NCI-H748 (cell line): ENCODE measurements around the gene TNNC2.

ENCODE experiments used
- DNase-seq: peaks from one replicate; lab custom pipeline; 2025; ENCODE audit not compliant: unreplicated experiment; lab: John Stamatoyannopoulos, UW

TNNC2 gene

GRCh38 chr20:45848969-45849582 is 22.0 kb upstream of the TNNC2 start:
- DNase-seq, result no peak

GRCh38 chr20:45848421-45848820 is 21.3 kb upstream of the TNNC2 start:
- DNase-seq, result no peak

DNA sequence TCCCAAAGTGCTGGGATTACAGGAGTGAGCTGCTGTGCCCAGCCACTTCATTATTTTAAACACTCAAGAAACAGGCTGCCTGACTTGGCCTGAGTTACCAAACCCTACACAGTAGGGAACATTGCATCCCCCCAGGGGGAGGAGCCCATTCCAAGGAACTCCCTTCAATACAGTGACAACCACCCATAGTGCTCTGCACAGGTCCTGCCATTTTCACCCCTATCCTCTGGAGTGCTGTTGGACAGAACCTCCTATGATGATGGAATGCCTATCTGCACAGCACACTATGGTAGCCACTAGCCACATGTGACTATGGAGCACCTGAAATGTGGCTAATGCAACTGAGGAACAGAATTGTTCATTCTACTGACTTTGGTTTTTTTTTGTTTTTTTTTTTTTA is 18.3 kb upstream of the TNNC2 start:
- no peak for DNase-seq

GRCh38 chr20:45843506-45843905 is 16.4 kb upstream of the TNNC2 start:
- DNase-seq, result no peak

DNA sequence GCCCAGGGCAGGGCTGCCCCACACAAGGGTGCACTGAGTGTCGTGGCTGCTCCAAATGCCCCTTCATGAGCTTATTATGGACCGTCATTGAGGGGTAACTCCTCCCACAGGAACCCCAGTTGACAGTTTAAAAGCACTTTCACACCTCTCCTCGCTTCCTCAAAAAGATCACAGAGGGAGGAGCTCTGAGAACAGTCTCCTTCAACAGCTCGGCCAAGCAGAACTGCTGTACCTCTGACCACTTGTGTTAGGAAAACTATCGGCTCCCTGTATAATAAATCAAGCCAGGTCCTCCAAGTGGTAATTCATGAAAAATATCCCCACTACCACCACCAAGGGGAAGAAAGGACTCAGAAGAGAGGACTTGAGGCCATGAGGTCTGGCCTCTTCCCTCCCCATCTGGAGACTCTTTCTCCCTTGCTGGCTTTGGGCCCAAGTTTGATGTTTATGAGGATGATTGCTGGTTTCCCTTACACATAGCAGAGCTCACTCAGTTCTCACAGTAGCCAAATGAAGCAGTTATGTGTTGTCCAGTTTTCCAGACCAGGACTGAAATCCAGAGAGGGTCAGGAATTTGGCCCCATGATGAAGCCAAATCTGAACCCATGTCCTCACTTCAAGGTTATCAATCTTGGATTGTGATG is 15.2 kb upstream of the TNNC2 start:
- no peak for DNase-seq

- no peak for DNase-seq
Observed at GRCh38 chr20:45841407-45842129, 14.5 kb upstream of the TNNC2 start.

DNA sequence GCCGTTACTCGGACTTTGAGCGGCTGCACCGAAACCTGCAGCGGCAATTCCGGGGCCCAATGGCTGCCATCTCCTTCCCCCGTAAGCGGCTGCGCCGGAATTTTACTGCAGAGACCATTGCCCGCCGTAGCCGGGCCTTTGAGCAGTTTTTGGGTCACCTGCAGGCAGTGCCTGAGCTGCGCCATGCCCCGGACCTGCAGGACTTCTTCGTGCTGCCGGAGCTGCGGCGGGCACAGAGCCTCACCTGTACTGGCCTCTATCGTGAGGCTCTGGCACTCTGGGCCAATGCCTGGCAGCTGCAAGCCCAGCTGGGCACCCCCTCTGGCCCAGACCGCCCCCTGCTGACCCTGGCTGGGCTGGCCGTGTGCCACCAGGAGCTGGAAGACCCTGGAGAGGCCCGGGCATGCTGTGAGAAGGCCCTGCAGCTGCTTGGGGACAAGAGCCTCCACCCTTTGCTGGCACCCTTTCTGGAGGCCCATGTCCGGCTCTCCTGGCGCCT is 13.6 kb upstream of the TNNC2 start:
- no peak for DNase-seq

DNA sequence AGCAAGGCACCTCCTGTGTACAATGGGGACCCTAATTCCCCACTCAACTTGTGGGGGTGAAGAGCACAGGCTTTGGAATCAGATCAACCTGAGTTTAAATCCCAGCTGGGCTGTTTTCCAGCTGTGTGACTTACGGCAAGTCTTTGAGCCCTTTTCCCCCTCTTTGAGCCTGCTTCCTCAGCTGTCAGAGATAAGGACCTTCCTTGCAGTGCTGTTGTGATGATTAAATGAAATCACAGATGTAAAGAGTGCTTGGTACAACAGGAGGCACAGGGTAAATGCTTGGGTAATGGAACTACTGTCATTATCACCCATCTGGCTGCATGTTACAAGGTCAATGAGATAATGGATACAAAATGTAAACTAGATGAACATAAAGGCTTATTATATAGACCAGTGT is 9.7 kb upstream of the TNNC2 start:
- peak; percentile 5 for DNase-seq

DNA sequence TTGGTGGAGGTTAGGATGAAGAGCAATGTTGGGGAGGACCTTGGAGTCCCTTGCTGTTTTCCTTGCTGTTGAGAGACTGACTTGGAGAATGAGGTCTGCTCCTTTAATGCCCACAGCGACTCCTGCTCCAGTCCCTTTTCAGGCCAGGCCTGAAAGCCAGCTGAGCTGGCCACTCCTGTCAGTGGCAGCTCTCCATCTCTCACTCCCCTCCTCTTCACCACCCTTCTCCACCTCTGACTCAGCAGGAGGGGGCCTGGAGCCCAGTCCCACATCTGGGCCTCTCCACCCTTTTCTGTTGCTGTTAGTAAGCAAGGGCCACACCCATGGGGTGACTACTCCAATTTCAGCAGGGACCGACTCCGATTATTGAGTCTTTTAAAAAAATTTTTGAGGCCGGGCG is 8.7 kb upstream of the TNNC2 start:
- DNase-seq, result no peak

- no peak for DNase-seq
Observed at GRCh38 chr20:45835329-45835765, 8.2 kb upstream of the TNNC2 start.

GRCh38 chr20:45834797-45835161 is 7.7 kb upstream of the TNNC2 start:
- DNase-seq, result no peak

DNA sequence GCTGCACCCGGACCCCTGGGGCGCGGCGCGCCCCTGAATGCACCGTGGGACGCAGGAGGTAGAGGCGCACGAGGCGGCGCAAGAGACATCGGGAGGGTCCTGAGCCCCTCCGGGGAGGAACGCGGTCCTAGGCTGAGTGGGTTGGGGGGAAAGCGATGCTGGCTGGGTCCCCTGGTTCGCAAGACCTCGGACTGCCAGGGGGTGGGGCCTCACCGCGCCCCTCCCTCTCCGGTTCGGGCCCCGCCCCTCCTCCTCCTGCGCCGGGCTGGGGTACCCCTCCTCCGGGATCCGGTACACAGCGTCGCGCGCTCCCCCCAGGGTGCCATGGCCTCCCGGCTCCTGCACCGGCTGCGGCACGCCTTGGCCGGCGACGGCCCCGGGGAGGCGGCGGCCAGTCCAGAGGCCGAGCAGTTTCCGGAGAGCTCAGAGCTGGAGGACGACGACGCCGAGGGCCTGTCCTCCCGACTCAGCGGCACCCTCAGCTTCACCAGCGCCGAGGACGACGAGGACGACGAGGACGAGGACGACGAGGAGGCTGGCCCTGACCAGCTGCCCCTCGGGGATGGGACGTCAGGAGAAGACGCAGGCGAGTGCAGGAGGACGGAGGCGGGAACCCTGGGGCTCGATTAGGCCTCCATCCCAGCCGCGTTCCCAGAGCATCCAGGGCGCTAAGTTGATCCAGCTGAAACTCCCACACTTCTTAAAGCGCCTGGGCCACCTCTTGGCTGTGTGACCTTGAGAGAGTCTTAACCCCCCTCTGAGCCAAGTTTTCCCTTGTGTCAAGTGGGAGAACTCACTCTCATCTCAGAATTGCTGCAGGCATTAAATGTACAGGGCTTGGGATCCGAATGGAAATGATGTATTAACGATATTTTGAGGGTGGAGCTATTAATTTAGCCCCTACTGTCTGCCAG is 7.0 kb upstream of the TNNC2 start:
- DNase-seq, result peak; percentile 55

- DNase-seq, result peak; percentile 58
Observed at GRCh38 chr20:45833030-45833882, 6.1 kb upstream of the TNNC2 start, which contains the start of gene SNX21. SNX21 (plus strand) TSS chr20:45833799; CDS start chr20:45833920, 121 bp downstream.

- no peak for DNase-seq
Observed at GRCh38 chr20:45832619-45833018, 5.5 kb upstream of the TNNC2 start.

- DNase-seq, result peak; percentile 12
Observed at GRCh38 chr20:45829673-45830106, 2.6 kb upstream of the TNNC2 start.

DNA sequence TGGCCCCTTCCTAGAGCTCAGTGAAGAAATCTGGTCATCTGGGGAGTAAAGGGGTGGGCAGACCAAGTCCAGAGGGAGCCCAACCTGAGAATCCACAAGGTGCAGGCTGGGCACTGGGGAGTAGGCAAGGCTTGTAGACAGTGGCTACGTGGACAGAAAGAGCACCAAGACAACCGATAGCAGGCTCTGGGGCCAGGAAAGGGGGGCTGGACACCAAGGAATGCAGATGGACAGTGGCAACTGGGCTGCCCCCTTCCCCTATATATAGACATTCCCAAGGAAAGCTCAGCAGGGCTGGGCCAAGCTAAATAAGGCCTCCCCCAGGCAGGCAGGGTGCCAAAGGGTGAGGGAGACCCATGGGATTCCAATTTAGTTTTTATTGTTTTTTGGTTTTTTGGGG is 1.5 kb upstream of the TNNC2 start:
- DNase-seq, result no peak

GRCh38 chr20:45827712-45828111 is 600 bp upstream of the TNNC2 start:
- DNase-seq, result no peak

- no peak for DNase-seq
Observed at GRCh38 chr20:45826381-45827019, 612 bp downstream of the TNNC2 start.

DNA sequence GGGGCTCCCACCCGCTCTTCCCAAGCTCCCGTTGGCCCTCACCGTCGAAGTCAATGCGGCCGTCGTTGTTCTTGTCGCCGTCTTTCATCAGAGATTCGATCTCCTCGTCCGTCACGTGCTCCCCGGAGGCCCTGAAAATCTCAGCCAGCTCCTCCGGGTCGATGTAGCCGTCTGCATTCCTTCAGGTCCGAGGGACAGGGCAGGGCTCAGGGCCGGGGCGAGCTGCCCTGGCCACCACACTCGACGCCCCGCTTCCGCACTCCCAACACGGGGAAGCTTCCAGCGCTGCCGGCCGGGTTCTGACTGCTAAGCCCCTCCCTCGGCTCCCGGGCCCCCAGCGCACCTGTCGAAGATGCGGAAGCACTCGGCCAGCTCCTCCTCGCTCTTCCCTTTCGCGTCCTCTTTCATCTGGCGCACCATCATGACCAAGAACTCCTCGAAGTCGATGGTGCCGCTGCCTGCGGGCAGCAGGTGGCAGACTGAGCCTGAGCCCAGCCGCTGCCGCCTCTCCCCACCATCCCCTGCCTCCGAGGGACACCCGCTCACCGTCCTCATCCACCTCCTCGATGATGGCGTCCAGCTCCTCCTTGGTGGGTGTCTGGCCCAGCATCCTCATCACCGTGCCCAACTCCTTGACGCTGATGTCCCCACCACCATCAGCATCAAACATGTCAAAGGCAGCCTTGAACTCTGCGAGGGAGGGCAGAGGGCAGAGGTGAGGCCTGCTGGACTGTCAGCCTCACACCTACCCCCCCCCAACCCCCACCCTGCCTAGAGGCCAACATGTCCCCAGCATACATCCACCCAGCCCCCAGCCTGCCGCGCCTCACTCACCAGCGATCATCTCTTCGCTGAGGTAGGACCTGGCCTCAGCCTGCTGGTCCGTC is 2.9 kb downstream of the TNNC2 start:
- DNase-seq, result peak; percentile 29
